ENCODE data around the gene EFR3B.
"Not testable (repeated sequence)": the region's sequence is repeated elsewhere in the genome, so short reads cannot be mapped to it uniquely, and the experiment has no call there.

- TF ChIP-seq CTCF (IDR thresholded peaks at IDR 0.05); ZFX (IDR thresholded peaks at IDR 0.05; ENCODE audit: borderline replicate concordance): not testable (repeated sequence)
Observed at GRCh38 chr2:24999097-24999496, 42.8 kb upstream of the EFR3B start.

All from 22Rv1 (cell line).